Subcutaneous adipose tissue (tissue), 4 donors: ENCODE data around the gene ZNF691. TPM values are rescaled to one million over a fixed set of nuclear protein-coding genes. Genes with fewer than 3 reads are reported as not detected.

Experiments used
- CTCF ChIP-seq: fragments of 450-650 bp; IDR thresholded peaks from one replicate; pipeline ENCODE4 v1.5.1; 2016; ENCODE audit warnings: low read depth, mild to moderate bottlenecking, control low read depth, antibody characterized with exemption, moderate library complexity
- total RNA-seq, 4 donors: library from RNA; depleted of rRNA; stranded (reverse); fragments of >200 nt; gene quantifications; one replicate each; pipeline ENCODE4 v1.1.0, GENCODE V29; 2016

The ZNF691 gene
- total RNA-seq, 4 donors from 2014 or later, result 6.2 to 11.6 (median 7.0) TPM

DNA sequence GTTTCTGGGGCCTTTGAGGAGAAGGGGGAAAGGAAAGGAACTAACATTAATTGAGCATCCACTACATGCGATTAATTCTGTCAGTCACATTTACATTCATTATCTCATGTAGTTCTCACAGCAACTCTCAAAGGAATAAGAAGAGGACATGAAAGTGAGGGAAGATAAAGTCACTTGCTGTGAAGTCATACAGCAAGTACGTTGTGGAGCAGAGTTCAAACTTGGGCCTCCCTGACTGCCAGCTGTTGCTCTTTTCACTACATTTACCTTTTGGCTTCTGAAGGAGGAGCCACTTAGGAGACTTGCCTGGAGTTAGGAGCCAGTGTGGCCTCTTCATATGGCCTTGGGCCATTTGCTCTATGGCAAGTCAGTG, 6.2 kb downstream of the ZNF691 start:
- no peak for TF ChIP-seq CTCF

- no peak for TF ChIP-seq CTCF
These were observed 6.9 kb downstream of the ZNF691 start for GRCh38 chr1:42853116-42853884.

DNA sequence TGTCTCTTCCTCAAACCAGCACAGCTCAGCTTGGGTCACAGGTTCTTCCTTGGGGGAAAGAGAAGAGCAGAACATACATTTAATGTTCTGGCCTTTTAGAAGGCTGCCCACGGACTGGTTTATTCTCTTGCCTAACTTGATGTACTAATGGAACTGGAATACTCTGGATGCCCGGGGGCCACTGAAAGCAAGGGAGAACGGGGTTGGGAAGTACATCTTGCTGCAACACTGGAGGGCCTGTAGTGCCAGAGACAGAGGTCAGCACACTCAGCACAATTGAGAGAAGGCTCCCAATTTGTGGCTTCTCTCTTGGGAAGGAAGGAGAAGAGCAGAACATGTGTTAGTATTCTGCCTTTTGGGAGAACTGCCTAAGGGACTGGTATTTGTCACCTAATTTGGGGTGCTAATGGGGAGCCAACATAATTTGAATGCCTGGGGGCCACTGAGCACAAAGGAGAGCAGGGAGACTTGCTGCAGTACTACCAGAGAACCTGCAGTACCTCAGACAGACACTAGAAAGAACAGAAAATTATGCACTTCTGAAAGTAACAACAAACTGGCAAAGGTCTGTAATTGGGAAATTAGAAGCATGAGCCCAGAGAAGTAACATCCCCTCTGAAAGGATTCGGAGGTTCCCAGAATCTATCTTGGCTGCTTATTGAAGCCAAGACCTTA, 14.1 kb downstream of the ZNF691 start:
- TF ChIP-seq CTCF, result no peak

DNA sequence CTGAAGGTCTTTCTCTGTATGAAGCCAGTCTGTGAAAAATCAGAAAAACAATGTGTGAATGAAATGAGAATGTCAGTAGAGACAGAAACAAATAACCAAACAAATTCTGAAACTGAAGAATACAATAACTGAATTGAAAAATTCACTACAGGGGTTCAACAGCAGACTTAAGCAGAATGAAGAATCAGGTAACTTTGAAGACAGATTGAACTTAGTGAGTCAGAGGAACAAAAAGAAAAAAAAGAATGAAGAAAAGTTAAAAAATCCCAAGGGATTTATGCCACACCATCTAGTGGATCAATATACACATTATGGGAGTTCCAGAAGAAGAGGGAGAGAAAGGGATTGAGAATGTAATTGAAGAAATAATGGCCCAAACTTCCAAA, 14.6 kb downstream of the ZNF691 start:
- TF ChIP-seq CTCF, result no peak

DNA sequence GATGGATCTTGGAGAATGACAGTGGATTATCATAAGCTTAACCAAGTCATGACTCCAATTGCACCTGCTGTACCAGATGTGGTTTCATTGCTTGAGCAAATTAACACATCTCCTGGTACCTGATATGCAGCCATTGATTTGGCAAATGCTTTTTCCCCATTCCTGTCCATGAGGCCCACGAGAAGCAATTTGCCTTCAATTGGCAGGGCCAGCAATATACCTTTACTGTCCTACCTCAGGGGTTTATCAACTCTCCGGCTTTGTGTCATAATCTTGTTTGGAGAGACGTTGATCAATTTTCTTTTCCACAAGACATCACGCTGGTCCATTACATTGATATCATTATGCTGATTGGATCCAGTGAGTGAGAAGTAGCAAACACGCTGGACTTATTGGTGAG, 20.1 kb downstream of the ZNF691 start:
- TF ChIP-seq CTCF, result no peak

DNA sequence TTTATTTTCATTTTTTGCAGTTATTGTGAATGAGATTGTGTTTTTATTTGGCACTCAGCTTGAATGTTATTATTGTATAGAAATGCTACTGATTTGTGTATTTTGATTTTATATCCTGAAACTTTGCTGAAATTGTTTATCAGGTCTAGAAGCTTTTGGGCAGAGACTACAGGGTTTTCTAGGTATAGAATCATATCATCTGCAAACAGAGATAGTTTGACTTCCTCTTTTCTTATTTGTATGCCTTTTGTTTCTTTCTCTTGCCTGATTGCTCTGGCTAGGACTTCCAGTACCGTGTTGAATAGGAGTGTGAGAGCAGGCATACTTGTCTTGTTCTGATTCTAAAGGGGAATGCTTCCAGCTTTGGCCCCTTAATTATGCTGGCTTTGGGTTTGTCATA, 27.3 kb downstream of the ZNF691 start:
- TF ChIP-seq CTCF, result no peak

DNA sequence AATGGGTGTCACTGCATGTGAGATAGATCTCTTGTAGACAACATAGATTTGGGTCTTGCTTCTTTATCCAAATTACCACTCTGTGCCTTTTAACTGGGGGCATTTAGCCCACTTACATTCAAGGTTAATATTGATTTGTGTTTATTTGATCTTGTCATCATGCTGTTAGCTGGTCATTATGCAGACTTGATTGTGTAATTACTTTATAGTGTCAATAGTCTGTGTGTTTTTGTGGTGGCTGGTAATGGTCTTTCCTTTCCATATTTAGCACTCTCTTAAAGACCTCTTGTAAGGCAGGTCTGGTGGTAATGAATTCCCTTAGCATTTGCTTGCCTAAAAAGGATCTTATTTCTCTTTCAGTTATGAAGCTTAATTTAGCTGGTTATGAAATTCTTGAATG, 29.6 kb downstream of the ZNF691 start:
- no peak for TF ChIP-seq CTCF
